HuH-7 (cell line): Measurements from ENCODE around the gene PNMA1.

ENCODE experiments used
- DNase-seq: peaks from one replicate; pipeline ENCODE4 v3.0.0; 2011; ENCODE audit warnings: low spot score

Gene PNMA1, protein sequence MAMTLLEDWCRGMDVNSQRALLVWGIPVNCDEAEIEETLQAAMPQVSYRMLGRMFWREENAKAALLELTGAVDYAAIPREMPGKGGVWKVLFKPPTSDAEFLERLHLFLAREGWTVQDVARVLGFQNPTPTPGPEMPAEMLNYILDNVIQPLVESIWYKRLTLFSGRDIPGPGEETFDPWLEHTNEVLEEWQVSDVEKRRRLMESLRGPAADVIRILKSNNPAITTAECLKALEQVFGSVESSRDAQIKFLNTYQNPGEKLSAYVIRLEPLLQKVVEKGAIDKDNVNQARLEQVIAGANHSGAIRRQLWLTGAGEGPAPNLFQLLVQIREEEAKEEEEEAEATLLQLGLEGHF

DNA sequence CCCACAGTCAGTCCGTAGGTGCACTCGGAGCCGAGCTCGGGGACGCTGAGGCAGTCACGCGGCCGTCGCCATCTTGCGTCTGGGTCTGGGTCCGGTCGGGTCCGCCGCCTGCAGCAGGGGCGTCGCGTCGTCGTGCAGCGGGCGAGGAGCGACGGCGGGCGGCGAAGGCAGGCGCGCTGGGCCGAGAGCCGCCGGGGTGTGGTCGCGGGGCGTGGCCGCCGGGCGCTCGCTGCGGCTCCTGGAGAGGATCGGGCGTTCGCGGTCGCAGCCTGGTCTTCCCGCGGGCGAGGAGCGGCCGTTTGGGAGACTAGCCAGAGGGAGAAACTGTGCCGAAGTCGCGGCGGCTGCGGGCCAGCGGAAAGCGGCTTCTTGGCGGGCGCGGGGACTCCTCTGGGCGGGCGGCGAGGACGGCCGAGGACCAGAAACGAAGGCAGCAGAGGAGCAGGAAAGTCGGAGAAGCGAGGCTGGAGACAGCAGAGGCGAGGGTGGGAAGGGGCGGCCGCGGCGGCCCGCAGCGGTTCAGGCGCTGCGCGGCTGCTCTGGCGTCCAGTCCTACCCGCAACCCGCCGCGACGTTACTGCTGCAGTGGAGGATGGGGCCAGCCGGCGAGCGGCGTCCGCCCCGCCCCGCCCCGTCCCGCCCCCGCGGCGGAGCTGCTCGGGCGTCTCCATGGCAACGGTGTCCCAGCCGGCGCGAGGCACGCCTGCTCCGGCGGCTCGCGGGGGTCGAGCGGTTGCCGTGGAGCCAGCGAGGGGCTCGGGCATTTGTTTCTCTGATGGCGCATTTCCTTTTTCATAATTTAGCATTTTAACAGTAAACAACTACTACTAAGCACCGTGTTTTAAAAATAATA lies at the start of gene PNMA1:
PNMA1 (minus strand) TSS at position 582 of the 853 bp plus-strand sequence. CDS start 745 bp downstream, outside the sequence.
- DNase-seq, result peak; percentile 95

GRCh38 chr14:73763396-73763795 lies 49.2 kb upstream of the PNMA1 start:
- no peak for DNase-seq

DNA sequence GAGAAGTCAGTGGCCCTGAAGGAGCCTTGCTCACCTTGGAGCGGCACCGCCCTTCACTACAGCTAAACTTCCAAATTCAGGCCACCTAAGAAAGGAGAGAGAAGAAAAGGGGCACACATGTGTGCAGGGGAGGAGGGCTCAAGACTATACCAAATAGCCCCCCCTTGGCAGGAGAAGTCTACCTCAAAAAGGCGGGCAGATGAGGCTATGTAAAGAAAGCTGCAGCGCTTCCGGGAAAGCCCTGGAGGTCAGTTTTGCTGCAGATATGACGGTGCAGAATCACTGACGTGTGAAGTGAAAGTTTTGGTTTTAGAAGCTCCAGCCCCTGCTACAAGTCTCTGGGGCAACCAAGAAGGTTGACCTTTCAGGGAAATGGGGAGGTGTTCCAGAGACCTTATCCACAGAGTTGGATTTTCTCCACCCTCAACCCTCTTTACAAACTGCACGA lies 48.2 kb upstream of the PNMA1 start:
- DNase-seq, result no peak

GRCh38 chr14:73761618-73762355 lies 47.6 kb upstream of the PNMA1 start:
- DNase-seq, result no peak

DNA sequence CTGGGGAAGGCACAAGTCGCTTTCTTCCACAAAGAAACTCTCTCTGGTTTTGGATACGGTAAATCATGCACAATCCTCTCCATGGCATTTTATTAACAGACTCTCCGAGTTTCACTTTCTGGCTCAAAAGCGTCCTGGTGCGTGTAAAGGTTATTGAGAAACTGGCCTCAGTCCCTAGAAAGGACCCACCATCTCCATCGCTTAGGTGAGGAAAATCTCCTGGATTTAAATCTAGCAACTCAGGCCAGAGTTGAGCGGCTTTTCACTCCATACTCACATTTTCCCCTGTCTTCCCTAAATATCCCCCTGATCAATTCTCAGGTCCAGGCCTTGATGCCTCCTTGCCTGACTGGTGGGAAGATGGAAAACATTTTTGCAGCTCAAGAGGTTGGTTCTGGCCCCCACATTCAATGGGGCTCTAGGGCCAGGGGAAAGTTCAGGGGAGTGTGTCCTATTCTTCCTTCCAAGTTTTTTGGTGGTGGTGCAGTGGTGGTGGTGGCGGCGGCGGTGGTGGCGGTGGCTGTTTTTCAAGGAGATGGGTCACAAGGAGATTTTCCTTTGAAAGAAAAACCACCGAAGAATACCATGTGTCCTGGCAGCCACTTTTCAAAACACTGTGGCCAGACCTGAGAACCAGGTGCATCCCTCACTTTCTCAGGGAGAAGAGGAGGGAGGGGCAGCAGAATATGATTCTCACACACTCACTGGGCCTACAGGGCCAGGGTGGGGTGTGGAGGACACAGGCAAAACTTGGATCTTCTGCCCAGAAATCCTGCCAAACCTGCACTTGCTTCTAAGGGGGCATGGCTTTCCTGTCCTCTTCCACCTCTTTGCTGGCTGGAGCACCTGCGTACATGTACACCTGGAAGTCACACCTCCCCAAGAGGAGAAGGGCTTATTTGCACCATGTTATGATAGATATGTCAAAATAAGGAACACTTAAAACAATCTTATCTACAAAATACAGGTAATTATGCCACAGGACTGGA lies 46.7 kb upstream of the PNMA1 start:
- DNase-seq, result no peak

DNA sequence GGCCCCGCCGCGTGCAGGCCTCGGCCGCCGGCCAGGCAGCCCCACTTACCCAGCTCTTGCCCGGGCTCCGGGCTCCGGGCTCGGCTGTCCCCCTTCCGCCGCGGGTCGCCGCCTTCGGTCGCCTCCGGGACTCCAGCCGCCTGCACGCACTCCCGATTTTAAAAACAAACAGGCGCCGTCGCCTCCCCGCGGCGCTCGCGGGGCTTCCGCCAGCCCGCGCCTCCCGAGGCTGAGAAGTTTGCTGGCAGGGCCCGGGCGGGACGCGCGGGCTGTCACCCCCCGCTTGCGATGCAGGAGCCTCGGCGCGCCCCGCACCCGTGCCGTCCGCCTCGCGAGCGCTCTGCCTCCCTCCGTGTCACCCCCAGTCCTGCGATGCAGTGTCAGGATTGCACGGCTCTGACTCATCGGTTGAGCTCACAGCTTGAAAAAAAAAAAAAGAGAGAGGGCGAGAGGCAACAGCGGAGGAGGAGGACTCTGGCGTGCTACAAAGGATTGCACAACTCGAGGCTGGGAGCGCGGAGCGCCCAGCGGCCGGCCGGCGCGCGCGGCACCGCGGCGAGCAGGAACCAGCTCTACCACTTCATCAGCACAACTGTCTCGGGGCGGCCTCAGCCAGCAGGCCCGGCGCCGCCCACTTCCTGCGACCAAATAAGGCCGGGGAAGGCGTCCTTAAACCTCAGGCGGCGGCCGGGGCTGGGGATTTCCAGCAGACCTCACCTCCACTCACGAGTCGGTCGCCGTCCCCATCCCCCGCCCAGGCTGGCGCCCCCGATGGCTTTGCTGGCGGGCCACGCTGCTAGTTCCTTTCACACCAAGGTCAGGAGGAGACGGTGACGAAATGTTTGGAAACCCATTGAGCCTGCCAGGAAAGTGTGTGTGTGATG lies 45.8 kb upstream of the PNMA1 start:
- DNase-seq, result peak; percentile 88

- DNase-seq, result no peak
These were observed 45.1 kb upstream of the PNMA1 start for GRCh38 chr14:73759183-73759713.

GRCh38 chr14:73758392-73759182 lies 44.4 kb upstream of the PNMA1 start:
- DNase-seq, result peak; percentile 96

DNA sequence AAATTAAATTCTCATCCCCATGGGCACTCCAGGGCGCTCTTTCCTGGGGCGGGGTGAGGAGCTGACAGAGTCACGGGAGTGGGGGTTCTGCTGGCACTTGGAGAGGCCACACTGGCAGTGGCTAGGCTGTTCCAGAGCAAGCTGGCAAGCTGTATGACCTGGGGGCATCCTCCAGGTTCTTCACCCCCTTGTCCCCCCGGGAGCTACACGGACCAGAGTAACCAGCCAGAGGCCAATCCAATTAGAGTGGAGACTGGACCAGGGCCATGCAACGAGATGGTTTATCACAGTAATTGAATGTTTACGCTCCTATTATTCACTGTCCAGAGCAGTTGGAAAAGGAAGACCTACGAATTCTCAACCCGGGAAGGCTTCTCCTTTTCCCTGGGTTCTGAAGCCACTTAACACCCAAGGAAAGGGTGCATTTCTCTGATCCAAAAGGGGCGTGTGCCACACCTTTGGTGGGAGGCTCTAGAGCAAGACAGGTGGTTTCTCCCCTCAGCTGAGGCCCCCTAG lies 43.8 kb upstream of the PNMA1 start:
- DNase-seq, result no peak

DNA sequence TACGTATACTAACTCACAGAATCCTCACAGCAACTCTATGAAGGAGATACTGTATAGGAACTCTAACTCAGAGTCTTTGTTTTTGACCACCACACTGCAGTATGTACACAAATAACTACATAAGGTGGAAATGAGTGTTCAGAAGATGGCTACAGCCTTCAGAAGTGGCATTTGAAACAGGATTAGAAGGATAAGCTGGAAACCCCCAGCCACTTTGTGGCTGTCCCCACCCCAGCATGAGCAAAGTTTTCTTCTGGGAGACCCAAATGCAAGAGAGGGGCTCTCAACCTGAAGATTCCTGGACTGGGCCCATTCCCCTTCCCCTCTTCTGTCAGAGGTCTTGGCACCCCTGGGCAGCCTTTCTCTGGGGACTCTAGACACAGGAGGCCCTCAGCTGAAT lies 43.2 kb upstream of the PNMA1 start:
- no peak for DNase-seq

GRCh38 chr14:73755434-73756014 lies 41.3 kb upstream of the PNMA1 start:
- no peak for DNase-seq

DNA sequence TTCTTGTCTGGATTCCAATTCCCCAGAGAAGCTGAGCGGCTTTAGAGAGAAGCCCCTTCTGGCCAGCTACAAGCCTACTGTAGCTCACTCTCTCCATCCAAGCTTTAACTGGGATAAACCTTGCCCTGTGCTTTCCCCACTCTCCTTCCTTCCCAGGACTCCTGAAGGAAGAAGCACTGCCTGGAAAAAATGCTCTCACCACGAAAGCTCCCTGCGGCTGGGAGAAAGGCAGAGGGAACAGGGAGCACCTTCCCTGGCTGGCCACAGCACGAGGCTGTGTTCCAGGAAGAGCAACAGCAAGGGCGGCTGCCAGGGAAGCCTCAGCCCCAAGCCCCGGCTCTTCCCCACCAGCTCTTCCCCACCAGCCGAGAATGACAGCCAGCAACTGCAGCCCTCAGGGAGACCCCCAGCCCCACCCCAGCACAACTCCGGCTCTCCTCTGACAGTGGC lies 40.8 kb upstream of the PNMA1 start:
- DNase-seq, result no peak

DNA sequence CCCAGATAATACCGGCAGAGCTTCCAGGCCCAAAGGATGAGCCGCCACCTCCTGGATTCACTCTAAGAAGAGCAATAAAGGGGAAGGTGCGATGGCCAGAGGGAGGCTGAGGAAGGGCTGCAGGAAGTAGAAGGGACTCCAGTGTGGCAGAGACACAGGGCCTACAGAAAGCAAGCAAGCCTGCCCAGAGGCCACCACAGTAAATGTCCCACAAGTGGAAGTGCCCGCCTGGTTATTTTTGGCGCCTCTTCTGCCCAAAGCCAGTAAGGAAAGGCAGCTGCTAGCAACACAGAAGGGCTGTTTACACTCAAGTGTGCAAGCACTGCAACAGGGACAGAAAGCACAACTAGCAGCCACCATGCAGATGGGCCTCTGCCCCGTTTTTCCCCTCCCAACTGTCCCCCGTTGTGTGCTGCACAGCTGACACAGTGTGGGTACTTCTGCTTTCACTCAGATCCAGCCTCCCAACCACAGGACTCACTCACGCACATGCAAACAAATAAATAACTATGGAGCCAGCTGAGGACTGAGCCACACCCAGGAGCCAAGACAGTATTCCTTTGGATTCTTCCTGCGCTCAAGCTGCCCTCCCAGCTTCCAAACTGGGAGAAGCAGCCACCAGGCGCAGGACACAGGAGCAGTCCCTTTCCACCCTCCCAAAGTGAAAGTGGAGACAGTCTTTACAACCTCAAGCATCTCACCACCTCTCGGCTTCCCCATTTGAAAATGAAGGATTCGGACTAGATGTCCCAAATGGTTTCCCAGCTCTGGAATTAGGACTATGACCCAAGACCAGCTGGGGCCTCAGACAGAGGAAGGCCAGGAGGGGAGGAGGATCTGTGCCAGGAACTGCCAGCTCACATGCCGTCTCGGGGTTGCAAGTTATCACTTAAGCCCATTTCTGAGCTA lies 40.0 kb upstream of the PNMA1 start:
- no peak for DNase-seq

DNA sequence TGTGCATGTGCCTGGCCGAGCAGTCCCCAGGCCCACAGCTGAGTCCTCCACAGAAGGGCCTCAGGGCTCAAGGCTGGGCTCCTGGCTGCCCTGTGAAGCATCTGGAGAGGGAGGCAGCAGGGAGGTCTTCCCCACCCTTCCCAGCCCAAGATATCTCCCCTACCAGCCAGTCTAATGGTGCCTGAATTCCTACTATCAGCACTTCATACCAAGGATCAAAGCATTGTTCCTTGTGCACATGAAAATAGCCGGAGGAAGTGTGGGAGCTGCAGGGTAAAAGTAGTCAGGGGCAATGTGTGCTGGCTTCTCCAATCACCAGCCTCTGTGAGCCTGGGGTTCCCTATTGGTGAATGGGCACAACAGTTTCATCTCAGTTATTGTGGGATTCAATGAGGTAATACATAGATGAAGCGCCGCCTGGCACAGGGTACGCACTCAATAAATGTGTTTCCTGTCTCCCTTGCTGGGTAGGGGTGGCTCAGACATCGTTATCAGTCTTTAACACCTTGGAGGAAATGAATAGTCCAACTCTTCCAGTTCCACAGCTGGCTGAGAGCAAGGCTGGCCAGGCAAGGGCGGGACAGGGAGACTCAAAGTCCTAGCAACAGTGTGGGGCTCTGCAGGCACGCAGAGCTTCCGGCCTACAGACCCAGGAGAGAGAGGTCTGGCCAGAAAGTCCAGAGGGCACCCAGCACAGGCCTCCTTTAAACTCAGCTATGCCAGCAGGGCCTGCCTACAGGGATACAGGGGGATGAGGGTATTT lies 39.1 kb upstream of the PNMA1 start:
- no peak for DNase-seq

DNA sequence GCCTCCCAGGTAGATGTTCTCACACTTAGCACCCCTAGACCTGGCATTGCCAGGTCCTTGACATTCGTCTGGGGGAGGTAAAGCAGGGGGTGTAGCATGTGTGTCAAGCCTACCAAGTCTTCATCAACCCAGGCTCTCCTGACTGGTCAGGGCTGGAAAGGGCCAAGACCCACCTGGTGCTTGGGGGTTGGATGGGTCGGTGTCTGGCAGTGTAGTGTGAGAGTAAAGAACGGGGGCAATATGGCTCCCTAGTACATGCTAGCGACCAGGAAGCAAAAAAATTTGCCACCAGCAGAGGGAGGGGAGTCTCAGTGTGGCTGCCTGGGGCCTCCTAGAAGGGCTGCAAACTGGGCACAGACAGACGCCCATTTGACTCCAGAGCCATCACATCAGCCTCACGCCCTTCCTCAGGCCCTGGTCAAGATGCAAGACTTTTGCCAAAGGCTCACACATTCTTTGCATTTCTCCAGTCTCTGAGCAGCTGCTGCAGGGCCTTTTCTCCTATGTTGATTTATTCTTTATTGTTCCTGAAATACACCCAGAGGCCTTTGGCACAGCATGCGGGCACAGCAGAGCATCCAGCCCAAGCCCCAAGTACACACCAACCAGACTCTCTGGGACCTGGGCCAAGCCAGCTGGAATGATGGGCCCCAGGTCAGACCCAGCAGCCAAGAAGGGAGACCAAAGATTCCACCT lies 38.3 kb upstream of the PNMA1 start:
- no peak for DNase-seq

GRCh38 chr14:73751157-73751691 lies 37.0 kb upstream of the PNMA1 start:
- DNase-seq, result no peak
